Glutamatergic neuron (in vitro differentiated cells): ENCODE data around the gene DCT. TPM values are rescaled to one million over a fixed set of nuclear protein-coding genes. Genes with fewer than 3 reads are reported as not detected.
A peak's percentile ranks its signal among the peaks of the same experiment; 100 is the strongest.
"Not testable (repeated sequence)": the region's sequence is repeated elsewhere in the genome, so short reads cannot be mapped to it uniquely, and the experiment has no call there.

Experiments used
- DNase-seq: peaks from one replicate; pipeline ENCODE4 v3.0.0; 2022
- H3K27ac Mint-ChIP-seq: one replicate; pipeline ENCODE4 v1.8.0; 2020; ENCODE audit warnings: mild to moderate bottlenecking, mixed read lengths, inconsistent platforms; ENCODE audit not compliant: unreplicated experiment
- H3K27me3 Mint-ChIP-seq: one replicate; pipeline ENCODE4 v1.8.0; 2020; ENCODE audit warnings: mild to moderate bottlenecking, moderate library complexity, mixed read lengths, inconsistent platforms; ENCODE audit not compliant: unreplicated experiment
- H3K36me3 Mint-ChIP-seq: one replicate; pipeline ENCODE4 v1.8.0; 2020; ENCODE audit warnings: mild to moderate bottlenecking, mixed read lengths, inconsistent platforms; ENCODE audit not compliant: unreplicated experiment
- H3K4me1 Mint-ChIP-seq: one replicate; pipeline ENCODE4 v1.8.0; 2020; ENCODE audit warnings: mild to moderate bottlenecking, low read depth, mixed read lengths, inconsistent platforms; ENCODE audit not compliant: unreplicated experiment
- H3K4me3 Mint-ChIP-seq: one replicate; pipeline ENCODE4 v1.8.0; 2020; ENCODE audit warnings: mild to moderate bottlenecking, mixed read lengths, inconsistent platforms; ENCODE audit not compliant: unreplicated experiment
- H3K9me3 Mint-ChIP-seq: one replicate; pipeline ENCODE4 v1.8.0; 2020; ENCODE audit warnings: mild to moderate bottlenecking, moderate library complexity, mixed read lengths, inconsistent platforms; ENCODE audit not compliant: unreplicated experiment
- CTCF ChIP-seq: fragments of 200-600 bp; sonication (generic); IDR thresholded peaks from one replicate; pipeline ENCODE4 v1.5.0; 2021; ENCODE audit not compliant: partially characterized antibody, unreplicated experiment
- total RNA-seq: library from RNA; stranded (reverse); fragmentation: NEBNext Ultra II Directional; extraction: Animal tissue kit (Norgen Biotek cat#: 25700); gene quantifications from one replicate; pipeline ENCODE4 v1.2.1, GENCODE V29; 2021; ENCODE audit not compliant: unreplicated experiment

The DCT gene
- total RNA-seq, 1 donor from 2014 or later, result 0.07 TPM

GRCh38 chr13:94503851-94504250 lies 24.4 kb upstream of the DCT start:
- no peak for TF ChIP-seq CTCF
- Mint-ChIP-seq H3K27ac (no peak overlapping the region), H3K36me3 (no peaks in the 10 kb centered on the region), H3K4me1 (no peaks in the 10 kb centered on the region), H3K27me3 (no peaks in the 10 kb centered on the region), H3K9me3 (no peaks in the 10 kb centered on the region), H3K4me3 (no peak overlapping the region)
- DNase-seq, result no peak

DNA sequence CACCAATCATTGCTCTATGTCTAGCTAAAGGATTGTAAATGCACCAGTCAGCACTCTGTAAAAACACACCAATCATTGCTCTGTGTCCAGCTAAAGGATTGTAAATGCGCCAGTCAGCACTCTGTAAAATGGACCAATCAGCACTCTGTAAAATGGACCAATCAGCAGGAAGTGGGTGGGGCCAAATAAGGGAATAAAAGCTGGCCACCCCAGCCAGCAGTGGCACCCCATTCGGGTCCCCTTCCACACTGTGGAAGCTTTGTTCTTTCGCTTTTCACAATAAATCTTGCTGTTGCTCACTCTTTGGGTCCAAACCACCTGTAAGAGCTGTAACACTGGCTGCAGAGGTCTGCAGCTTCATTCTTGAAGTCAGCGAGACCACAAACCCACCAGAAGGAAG lies 19.3 kb upstream of the DCT start:
- not testable (repeated sequence) for H3K9me3 Mint-ChIP-seq, H3K4me1 Mint-ChIP-seq, DNase-seq, H3K27ac Mint-ChIP-seq, H3K4me3 Mint-ChIP-seq, H3K27me3 Mint-ChIP-seq, H3K36me3 Mint-ChIP-seq

GRCh38 chr13:94495806-94496205 lies 16.3 kb upstream of the DCT start:
- no peak overlapping the region for H3K27ac Mint-ChIP-seq
- H3K9me3 Mint-ChIP-seq, result peaks cover 2% of the 10 kb centered on the region
- H3K4me1 Mint-ChIP-seq, result peaks cover 7% of the 10 kb centered on the region
- no peak overlapping the region for H3K4me3 Mint-ChIP-seq
- DNase-seq, result no peak
- no peaks in the 10 kb centered on the region for H3K27me3 Mint-ChIP-seq
- H3K36me3 Mint-ChIP-seq, result no peaks in the 10 kb centered on the region
- no peak for TF ChIP-seq CTCF

DNA sequence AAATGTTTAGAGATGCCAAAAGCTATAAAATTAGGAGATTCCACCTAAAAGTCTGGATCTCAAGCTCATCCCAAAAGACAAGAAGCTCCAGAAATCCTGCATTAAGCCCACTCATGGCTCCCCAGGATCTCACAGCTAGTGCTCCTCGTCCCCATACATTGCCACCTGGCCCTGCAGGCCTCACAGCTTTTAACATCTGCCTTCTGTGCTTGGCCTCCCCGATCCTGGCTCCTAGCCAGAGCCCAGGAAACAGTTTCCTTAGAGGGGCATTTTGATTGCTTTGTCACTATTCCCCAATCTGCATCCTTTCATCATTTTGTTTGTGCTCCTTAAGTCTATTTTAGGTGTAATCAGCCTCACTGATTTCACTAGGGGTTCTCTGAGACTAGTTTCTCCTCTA lies 14.5 kb upstream of the DCT start:
- peak overlapping the region; percentile 24 for H3K27ac Mint-ChIP-seq
- peaks cover 7% of the 10 kb centered on the region for H3K4me1 Mint-ChIP-seq
- DNase-seq, result peak; percentile 57
- TF ChIP-seq CTCF, result no peak
- H3K36me3 Mint-ChIP-seq, result no peaks in the 10 kb centered on the region
- no peaks in the 10 kb centered on the region for H3K27me3 Mint-ChIP-seq
- peaks cover 2% of the 10 kb centered on the region for H3K9me3 Mint-ChIP-seq
- no peak overlapping the region for H3K4me3 Mint-ChIP-seq

DNA sequence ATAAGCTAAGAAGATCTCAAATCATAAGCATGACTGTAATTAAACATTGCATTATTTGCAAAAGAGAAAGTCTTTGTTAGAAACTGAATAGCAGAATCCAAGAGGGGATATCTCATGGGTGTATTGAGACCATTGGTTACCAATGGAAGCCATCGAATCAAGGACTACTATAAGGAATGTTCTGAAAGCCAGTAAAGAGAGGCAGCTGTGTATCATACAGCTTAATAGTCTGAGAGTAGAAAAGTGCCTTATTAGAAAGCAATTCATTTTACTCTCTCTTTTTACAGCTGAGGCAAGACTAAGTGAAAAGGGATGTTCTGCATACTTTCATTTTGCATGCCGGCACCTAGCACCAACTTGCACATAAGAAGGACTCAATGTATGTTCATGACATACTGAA lies 7.6 kb upstream of the DCT start:
- Mint-ChIP-seq H3K4me1 (no peaks in the 10 kb centered on the region), H3K4me3 (no peak overlapping the region), H3K9me3 (no peaks in the 10 kb centered on the region), H3K27ac (no peak overlapping the region), H3K36me3 (no peaks in the 10 kb centered on the region), H3K27me3 (no peaks in the 10 kb centered on the region)
- DNase-seq, result no peak
- TF ChIP-seq CTCF, result no peak

DNA sequence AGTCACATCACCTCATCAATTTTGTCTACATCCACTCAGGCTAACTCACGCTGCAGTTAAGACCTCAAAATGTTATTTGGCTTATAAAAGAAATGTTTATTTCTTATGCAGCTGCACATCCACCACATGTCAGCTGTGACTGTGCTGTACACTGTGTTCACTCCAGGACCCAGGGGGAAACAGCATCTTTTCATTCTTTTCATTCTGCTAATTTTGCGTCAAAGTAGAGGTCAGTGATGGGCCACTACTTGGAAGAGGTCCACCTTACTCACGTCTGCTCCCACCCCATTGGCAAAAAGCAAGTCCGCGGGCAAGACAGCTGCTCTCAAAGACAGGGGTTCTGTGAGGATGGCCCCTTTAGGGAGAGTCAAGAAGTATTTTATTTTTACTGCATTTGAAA lies 4.5 kb upstream of the DCT start:
- H3K9me3 Mint-ChIP-seq, result peaks cover 4% of the 10 kb centered on the region
- H3K36me3 Mint-ChIP-seq, result no peaks in the 10 kb centered on the region
- no peak overlapping the region for H3K27ac Mint-ChIP-seq
- DNase-seq, result no peak
- no peak for TF ChIP-seq CTCF
- H3K4me1 Mint-ChIP-seq, result peaks cover 23% of the 10 kb centered on the region
- peaks cover 2% of the 10 kb centered on the region for H3K27me3 Mint-ChIP-seq
- no peak overlapping the region for H3K4me3 Mint-ChIP-seq
